Measurements from ENCODE around the gene PAX4.
"Not testable (repeated sequence)": the region's sequence is repeated elsewhere in the genome, so short reads cannot be mapped to it uniquely, and the experiment has no call there.

The PAX4 gene

GRCh38 chr7:127585044-127585953 lies 32.6 kb downstream of the PAX4 start, which contains the start of gene GCC1:
GCC1 (minus strand) TSS chr7:127585596; CDS start chr7:127585182, 414 bp downstream.
- peak; percentile 65 to 71 for DNase-seq

GRCh38 chr7:127584648-127585043 lies 33.3 kb downstream of the PAX4 start:
- DNase-seq: no peak

DNA sequence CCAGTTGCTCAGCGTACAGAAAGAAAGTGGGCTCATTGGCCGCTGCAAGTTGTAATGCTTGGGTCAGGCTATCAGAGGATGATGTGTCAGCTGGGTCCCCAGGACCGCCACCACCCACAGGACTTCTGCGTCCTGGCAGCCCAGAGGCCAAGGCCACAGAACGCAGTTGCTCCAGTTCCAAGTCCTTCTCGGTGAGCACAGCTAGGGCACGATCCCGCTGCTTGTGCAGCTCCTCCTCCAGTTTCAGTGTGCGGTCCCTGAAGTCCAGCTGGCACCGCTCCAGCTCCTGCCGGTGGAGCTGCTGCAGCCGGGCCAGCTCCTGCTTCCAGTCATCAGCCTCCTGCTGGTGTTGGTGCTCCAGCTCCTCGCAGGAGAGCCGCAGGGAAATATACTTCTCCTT lies 35.6 kb downstream of the PAX4 start:
- DNase-seq: no peak

- no peak for DNase-seq
Measured at GRCh38 chr7:127581716-127582115, 36.2 kb downstream of the PAX4 start.

DNA sequence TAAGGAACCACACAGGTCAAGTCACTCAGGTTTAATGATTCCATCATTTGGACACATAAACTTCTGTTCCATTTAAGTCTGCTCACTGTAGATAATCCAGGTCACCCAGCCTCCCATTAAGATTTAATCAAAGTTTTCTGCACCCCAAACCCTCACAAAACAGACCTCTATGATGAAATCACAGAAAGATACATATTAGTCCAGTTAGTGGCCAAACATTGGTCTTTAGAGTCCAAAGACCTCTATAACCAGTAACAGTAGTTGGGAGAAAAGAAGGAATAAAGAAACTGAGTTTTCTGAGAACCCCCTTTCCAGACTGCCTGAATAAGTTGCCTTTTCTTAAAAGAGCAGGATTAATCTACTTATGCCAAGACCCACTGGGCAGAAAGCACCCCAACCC lies 37.3 kb downstream of the PAX4 start:
- no peak for DNase-seq

GRCh38 chr7:127578711-127579275 lies 39.1 kb downstream of the PAX4 start:
- no peak for DNase-seq

GRCh38 chr7:127578036-127578684 lies 39.8 kb downstream of the PAX4 start:
- DNase-seq: peak; percentile 11 to 18

DNA sequence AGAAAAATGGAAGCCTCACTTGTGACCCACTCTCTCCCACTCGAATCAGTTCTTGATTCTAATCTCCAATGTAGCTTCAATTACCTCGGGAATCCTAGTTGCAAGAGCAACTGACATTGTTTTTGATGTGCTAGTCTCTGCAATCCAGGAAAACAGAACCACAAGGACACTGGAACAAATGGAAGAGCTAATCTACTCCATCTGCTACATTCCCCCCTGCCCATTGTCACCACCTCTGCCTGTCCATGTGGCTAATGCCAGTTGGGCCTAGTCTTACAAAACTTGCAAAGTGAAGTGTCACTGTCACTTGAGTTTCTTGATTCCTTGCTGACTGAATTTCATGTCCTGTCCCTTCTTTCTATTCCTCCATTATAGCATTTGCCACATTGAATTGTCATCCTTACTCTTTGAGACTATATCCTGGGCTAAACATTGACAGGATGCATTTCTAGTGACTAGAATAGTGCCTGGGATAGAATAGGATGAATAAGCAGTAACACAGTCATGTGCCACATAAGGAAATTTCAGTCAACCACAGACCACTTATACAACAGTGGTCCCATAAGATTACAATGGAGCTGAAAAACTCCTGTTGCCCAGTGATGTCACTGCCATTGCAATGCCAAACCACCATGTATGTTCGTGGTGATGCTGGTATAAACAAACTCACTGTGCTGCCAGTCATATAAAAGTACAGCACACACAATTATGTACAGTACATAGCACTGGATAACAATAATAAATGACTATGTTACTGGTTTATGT lies 46.0 kb downstream of the PAX4 start:
- DNase-seq: no peak

DNA sequence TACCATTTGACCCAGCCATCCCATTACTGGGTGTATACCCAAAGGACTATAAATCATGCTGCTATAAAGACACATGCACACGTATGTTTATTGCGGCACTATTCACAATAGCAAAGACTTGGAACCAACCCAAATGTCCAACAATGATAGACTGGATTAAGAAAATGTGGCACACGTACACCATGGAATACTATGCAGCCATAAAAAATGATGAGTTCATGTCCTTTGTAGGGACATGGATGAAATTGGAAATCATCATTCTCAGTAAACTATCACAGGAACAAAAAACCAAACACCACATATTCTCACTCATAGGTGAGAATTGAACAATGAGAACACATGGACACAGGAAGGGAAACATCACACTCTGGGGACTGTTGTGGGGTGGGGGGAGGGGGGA lies 49.9 kb downstream of the PAX4 start:
- not testable (repeated sequence) for DNase-seq

GRCh38 chr7:127566242-127566641 lies 51.7 kb downstream of the PAX4 start:
- DNase-seq: no peak

Data from Kasumi-1 (cell line).